Keratinocyte (primary cell): ENCODE results near the gene RABL6. TPM values are rescaled to one million over a fixed set of nuclear protein-coding genes. Genes with fewer than 3 reads are reported as not detected.

Experiments
- DNase-seq: peaks from one replicate; pipeline ENCODE4 v3.0.0-alpha.2; 2011; ENCODE audit warnings: low read depth, missing footprints, low spot score
- FAIRE-seq: peaks from 2 replicates; lab custom pipeline; 2011; peaks lifted over from hg19 to GRCh38; lab: Jason Lieb, UNC
- H2AFZ ChIP-seq: 2 replicates; pipeline ENCODE4 v1.6.0; 2012; ENCODE audit warnings: low read length, control low read depth, inconsistent platforms; ENCODE audit not compliant: control insufficient read depth
- H3K27ac ChIP-seq: 2 replicates; pipeline ENCODE4 v1.5.1; 2011; ENCODE audit warnings: low read length; ENCODE audit not compliant: control insufficient read depth, insufficient read depth
- H3K27me3 ChIP-seq: 3 replicates; pipeline ENCODE4 v1.6.0; 2011; ENCODE audit warnings: low read length; ENCODE audit not compliant: control insufficient read depth, insufficient read depth; ENCODE audit errors: extremely low read depth
- H3K36me3 ChIP-seq, 2 experiments: 2 replicates in 1 of 2; 3 replicates in 1 of 2; pipeline ENCODE4 v1.5.1; 2011; ENCODE audit warnings: low read length in 2 of 2, mild to moderate bottlenecking in 1 of 2; ENCODE audit not compliant: control insufficient read depth in 2 of 2, insufficient read depth in 2 of 2; ENCODE audit errors: extremely low read depth in 1 of 2
- H3K4me1 ChIP-seq: 3 replicates; pipeline ENCODE4 v1.5.1; 2011; ENCODE audit warnings: low read length; ENCODE audit not compliant: control insufficient read depth, insufficient read depth; ENCODE audit errors: extremely low read depth
- H3K4me2 ChIP-seq: 3 replicates; pipeline ENCODE4 v1.6.0; 2011; ENCODE audit warnings: low read depth, low read length; ENCODE audit not compliant: control insufficient read depth, insufficient read depth; ENCODE audit errors: extremely low read depth
- H3K4me3 ChIP-seq, 3 experiments: fragments of 200-600 bp in 1 of 3; sonication (generic) in 1 of 3; 2 replicates in 2 of 3; 3 replicates in 1 of 3; pipeline ENCODE4 v1.5.1; 2011 to 2016; ENCODE audit warnings: low read length in 3 of 3, mild to moderate bottlenecking in 3 of 3, control low read depth in 2 of 3, inconsistent platforms in 1 of 3, low read depth in 1 of 3, mixed read lengths in 1 of 3, mixed run types in 1 of 3, moderate library complexity in 1 of 3; ENCODE audit not compliant: control insufficient read depth in 2 of 3, insufficient read depth in 2 of 3; ENCODE audit errors: extremely low read depth in 1 of 3
- H3K79me2 ChIP-seq: 2 replicates; pipeline ENCODE4 v1.6.0; 2012; ENCODE audit warnings: low read length; ENCODE audit not compliant: control insufficient read depth, insufficient read depth
- H3K9ac ChIP-seq: 3 replicates; pipeline ENCODE4 v1.6.0; 2011; ENCODE audit warnings: low read length; ENCODE audit not compliant: control insufficient read depth, insufficient read depth; ENCODE audit errors: extremely low read depth
- H3K9me1 ChIP-seq: 3 replicates; pipeline ENCODE4 v1.6.0; 2011; ENCODE audit warnings: low read length; ENCODE audit not compliant: control insufficient read depth, insufficient read depth; ENCODE audit errors: extremely low read depth
- H3K9me3 ChIP-seq: 2 replicates; pipeline ENCODE4 v1.5.1; 2012; ENCODE audit warnings: low read depth, low read length; ENCODE audit not compliant: control insufficient read depth
- H4K20me1 ChIP-seq: 3 replicates; pipeline ENCODE4 v1.6.0; 2011; ENCODE audit warnings: low read length; ENCODE audit not compliant: control insufficient read depth, insufficient read depth; ENCODE audit errors: extremely low read depth
- EZH2 ChIP-seq: IDR thresholded peaks from one replicate; pipeline ENCODE4 v1.6.1; 2012; ENCODE audit warnings: inconsistent platforms, mild to moderate bottlenecking, low read length, moderate library complexity
- dilution Hi-C: fragments of 300-500 bp; cut with MboI; formaldehyde crosslinking; loops from one replicate; pipeline ENCODE4 v1.7.0; 2020; ENCODE audit warnings: low sequenced_read_pairs; ENCODE audit not compliant: extremely low pct_ligation_motif_present
- polyA plus RNA-seq, 5 experiments: library from polyadenylated mRNA; depleted of rRNA in 3 of 5; stranded (reverse) in 3 of 5; stranded (forward) in 1 of 5; unstranded in 1 of 5; fragments of >200 nt; gene quantifications; 1 replicate in 1 of 5; 2 replicates in 3 of 5; 3 replicates in 1 of 5; pipeline versions ENCODE4 v1.2.1 to v1.2.3, GENCODE V29; 2011 to 2012; ENCODE audit warnings: missing spikeins in 2 of 5, low read depth in 1 of 5, low replicate concordance in 1 of 5
- TF ChIP-seq, protein P1 (sequence below), 3 experiments: IDR thresholded peaks in 1 of 3; conservative IDR thresholded peaks in 1 of 3; optimal IDR thresholded peaks in 1 of 3; 2 replicates in 2 of 3; 3 replicates in 1 of 3; pipeline versions ENCODE3 to v1.5.1; 2011; ENCODE audit warnings: low read length in 3 of 3, mild to moderate bottlenecking in 3 of 3, moderate library complexity in 2 of 3, control low read depth in 1 of 3, inconsistent platforms in 1 of 3; ENCODE audit not compliant: insufficient read depth in 2 of 3; ENCODE audit errors: extremely low read depth in 1 of 3

RABL6 gene
- polyA plus RNA-seq, 1 donor (not counting 4 experiments of a cell fraction or from before 2014, with no cell fraction given) = 46.3 TPM

DNA sequence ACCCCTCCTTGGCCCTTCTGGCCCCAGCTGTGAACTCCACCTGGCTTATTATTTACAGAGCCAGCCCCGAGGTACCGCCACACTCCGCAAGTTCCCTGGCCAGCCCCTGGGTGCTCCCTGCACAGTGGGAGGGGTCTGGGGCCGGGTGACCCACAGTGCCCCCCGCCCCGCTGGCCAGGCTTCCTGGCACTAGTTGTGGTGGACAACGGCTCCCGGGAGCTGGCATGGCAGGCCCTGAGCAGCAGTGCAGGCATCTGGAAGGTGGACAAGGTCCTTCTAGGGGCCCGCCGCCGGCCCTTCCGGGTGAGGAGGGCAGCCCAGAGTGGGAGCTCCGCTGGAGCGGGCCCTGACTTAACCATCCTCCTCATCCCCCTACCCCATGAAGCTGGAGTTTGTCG lies 48.3 kb downstream of the RABL6 start:
- Histone ChIP-seq H3K9me3 (no peaks in the 10 kb centered on the region), H3K4me1 (peaks cover 3% of the 10 kb centered on the region), H3K4me3 (no peak overlapping the region), H3K36me3 (peaks cover 5 to 11% of the 10 kb centered on the region in 2 experiments), H3K79me2 (no peaks in the 10 kb centered on the region), H4K20me1 (no peaks in the 10 kb centered on the region), H3K9me1 (no peaks in the 10 kb centered on the region), H3K9ac (no peak overlapping the region), H2AFZ (no peak overlapping the region), H3K27me3 (no peaks in the 10 kb centered on the region), H3K27ac (no peak overlapping the region), H3K4me2 (no peak overlapping the region)
- dilution Hi-C loops = no loop called here
- DNase-seq = no peak
- no peak for TF ChIP-seq EZH2
- TF ChIP-seq, protein P1, sequence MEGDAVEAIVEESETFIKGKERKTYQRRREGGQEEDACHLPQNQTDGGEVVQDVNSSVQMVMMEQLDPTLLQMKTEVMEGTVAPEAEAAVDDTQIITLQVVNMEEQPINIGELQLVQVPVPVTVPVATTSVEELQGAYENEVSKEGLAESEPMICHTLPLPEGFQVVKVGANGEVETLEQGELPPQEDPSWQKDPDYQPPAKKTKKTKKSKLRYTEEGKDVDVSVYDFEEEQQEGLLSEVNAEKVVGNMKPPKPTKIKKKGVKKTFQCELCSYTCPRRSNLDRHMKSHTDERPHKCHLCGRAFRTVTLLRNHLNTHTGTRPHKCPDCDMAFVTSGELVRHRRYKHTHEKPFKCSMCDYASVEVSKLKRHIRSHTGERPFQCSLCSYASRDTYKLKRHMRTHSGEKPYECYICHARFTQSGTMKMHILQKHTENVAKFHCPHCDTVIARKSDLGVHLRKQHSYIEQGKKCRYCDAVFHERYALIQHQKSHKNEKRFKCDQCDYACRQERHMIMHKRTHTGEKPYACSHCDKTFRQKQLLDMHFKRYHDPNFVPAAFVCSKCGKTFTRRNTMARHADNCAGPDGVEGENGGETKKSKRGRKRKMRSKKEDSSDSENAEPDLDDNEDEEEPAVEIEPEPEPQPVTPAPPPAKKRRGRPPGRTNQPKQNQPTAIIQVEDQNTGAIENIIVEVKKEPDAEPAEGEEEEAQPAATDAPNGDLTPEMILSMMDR (optimal IDR thresholded peaks at IDR 0.05 in 1 of 3, IDR thresholded peaks at IDR 0.05 in 1 of 3, conservative IDR thresholded peaks at IDR 0.05 in 1 of 3; ENCODE audit: extremely low read depth in 1 of 3, insufficient read depth in 2 of 3, low read length in 3 of 3) = no peak
- no peak for FAIRE-seq

DNA sequence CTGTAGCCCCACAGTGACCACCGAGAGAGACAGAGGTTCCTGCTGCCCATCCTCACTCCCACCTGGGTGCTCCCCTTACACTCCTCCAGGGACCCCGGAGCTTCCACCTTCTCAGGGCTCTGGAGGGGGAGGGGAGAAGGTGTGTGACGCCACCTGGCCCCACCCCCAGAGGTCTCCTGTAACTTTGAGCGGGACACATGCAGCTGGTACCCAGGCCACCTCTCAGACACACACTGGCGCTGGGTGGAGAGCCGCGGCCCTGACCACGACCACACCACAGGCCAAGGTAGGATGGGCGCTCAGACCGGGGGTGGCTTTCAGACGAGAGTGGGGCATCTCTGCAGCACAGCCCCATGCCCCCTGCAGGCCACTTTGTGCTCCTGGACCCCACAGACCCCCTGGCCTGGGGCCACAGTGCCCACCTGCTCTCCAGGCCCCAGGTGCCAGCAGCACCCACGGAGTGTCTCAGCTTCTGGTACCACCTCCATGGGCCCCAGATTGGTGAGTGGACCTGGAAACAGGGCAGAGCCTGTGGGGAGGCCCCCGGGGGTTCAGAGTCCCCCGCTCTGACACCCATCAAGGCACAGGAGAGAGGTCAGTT lies 48.9 kb downstream of the RABL6 start:
- H3K4me3 ChIP-seq = no peak overlapping the region
- no peaks in the 10 kb centered on the region for H4K20me1 ChIP-seq
- FAIRE-seq (no peak), DNase-seq (no peak)
- peaks cover 3% of the 10 kb centered on the region for H3K4me1 ChIP-seq
- peaks cover 5 to 6% of the 10 kb centered on the region in 2 experiments for H3K36me3 ChIP-seq
- H2AFZ ChIP-seq = no peak overlapping the region
- H3K9me1 ChIP-seq = no peaks in the 10 kb centered on the region
- no peak overlapping the region for H3K27ac ChIP-seq
- H3K9me3 ChIP-seq = no peaks in the 10 kb centered on the region
- no peaks in the 10 kb centered on the region for H3K27me3 ChIP-seq
- H3K4me2 ChIP-seq = no peak overlapping the region
- TF ChIP-seq, protein P1 (optimal IDR thresholded peaks at IDR 0.05 in 1 of 3, IDR thresholded peaks at IDR 0.05 in 1 of 3, conservative IDR thresholded peaks at IDR 0.05 in 1 of 3; ENCODE audit: extremely low read depth in 1 of 3, insufficient read depth in 2 of 3, low read length in 3 of 3) = peak in 1 of 3 experiments; percentile 6
- TF ChIP-seq EZH2 = no peak
- no peaks in the 10 kb centered on the region for H3K79me2 ChIP-seq
- dilution Hi-C loops = no loop called here
- H3K9ac ChIP-seq = no peak overlapping the region
